ENCODE measurements around the gene ART5. TPM values are rescaled to one million over a fixed set of nuclear protein-coding genes. Genes with fewer than 3 reads are reported as not detected.

Gene ART5
- total RNA-seq, 4 donors from 2014 or later, result 0.64 TPM; not detected in 3

DNA sequence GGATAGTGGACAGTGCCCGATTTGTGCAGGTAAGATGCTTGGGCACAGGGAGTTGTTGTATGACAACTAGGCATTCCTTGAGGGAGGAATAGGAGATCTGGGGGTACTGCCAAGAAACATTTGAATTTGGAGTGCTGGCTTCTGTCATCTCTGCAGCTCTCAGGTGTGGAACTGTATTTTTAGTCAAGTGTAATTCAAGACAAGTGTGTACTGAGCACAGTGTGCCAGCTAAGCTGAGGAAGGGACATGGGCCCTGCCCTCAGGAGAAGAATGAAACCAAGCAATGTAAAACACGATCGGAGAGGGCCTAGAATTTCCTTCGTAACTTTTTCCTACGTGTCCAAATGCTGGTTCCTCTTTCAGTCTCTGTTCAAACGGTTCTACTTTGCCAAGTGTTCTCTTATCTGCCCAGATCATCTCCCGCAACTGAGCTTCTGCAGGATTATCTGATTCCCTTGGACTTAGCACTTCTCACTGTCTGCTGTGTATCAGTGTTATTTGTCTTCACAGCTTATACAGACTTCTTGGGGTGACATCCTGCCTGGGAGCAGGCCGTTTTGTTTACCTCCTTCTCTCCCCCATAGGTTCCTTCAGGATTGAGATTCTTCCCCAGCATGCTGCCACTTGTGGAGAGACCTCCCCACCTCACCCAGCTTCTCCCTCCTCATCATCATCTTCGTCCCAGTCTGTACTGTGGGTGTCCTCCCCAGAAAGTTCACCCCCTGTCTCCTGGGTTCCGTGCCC is 27.6 kb downstream of the ART5 start:
- 62 to 69% methylated on average over 4 to 10 of the region's 10 CpGs for WGBS, 2 donors (ENCODE audit: low coverage in 1 of 2)
- intact Hi-C loops (cut with DNase I; ENCODE audit: low total_unique reads) (no loop called here), in situ Hi-C loops (cut with MboI; ENCODE audit: low pct_ligation_motif_present in 1 of 4, low pct_unique_long_range_greater_than_20kb in 1 of 4, low sequenced_read_pairs in 3 of 4) (loop anchor here in 1 of 4 donors (25.0 kb wide), 1 partner anchor 152 kb away; no protein-coding TSS in a partner anchor)
- H3K27ac ChIP-seq, result no peak overlapping the region
- no peak for TF ChIP-seq POLR2A (IDR thresholded peaks at IDR 0.05)
- TF ChIP-seq EP300 (IDR thresholded peaks at IDR 0.05; ENCODE audit: low read depth), result no peak
- TF ChIP-seq, protein P1, sequence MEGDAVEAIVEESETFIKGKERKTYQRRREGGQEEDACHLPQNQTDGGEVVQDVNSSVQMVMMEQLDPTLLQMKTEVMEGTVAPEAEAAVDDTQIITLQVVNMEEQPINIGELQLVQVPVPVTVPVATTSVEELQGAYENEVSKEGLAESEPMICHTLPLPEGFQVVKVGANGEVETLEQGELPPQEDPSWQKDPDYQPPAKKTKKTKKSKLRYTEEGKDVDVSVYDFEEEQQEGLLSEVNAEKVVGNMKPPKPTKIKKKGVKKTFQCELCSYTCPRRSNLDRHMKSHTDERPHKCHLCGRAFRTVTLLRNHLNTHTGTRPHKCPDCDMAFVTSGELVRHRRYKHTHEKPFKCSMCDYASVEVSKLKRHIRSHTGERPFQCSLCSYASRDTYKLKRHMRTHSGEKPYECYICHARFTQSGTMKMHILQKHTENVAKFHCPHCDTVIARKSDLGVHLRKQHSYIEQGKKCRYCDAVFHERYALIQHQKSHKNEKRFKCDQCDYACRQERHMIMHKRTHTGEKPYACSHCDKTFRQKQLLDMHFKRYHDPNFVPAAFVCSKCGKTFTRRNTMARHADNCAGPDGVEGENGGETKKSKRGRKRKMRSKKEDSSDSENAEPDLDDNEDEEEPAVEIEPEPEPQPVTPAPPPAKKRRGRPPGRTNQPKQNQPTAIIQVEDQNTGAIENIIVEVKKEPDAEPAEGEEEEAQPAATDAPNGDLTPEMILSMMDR (IDR thresholded peaks at IDR 0.05), result no peak
- TF ChIP-seq POLR2AphosphoS5 (IDR thresholded peaks at IDR 0.05), result no peak
- H3K4me3 ChIP-seq, result no peak overlapping the region
- no peaks in the 10 kb centered on the region for H3K36me3 ChIP-seq
- H3K4me1 ChIP-seq, result no peaks in the 10 kb centered on the region
- no peaks in the 10 kb centered on the region for H3K27me3 ChIP-seq
- no peaks in the 10 kb centered on the region for H3K9me3 ChIP-seq
- DNase-seq, result no peak

DNA sequence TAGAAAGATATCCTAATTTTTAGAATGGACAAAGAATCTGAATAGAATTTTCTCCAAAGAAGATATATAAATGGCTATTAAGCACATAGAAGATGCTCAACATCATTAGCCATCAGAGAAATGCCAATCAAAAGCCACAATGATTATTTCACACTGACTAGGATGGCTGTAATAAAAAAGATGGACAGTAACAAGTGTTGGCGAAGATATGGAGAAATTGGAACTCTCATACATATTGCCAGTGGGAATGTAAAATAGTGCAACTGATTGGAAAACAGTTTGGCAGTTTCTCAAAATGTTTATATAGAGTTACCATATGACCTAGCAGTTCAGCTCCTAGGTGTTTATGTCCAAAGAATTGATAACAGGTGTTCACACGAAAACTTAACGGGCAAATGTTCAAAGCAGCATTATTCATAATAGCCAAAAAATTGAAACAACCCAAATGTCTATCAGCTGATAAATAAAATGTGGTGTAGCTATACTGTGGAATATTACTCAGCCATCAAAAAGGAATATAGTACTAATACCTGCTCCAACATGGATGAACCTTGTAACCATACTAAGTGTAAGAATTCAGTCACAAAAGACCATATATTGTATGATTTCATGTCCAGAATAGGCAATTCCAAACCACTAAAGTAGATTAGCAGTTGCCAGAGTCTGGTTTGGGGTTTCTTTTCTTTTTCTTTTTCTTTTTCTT is 29.7 kb downstream of the ART5 start:
- in situ Hi-C loops (cut with MboI; ENCODE audit: low pct_ligation_motif_present in 1 of 4, low pct_unique_long_range_greater_than_20kb in 1 of 4, low sequenced_read_pairs in 3 of 4) (loop anchor here in 1 of 4 donors (25.0 kb wide), 1 partner anchor 150 kb away; no protein-coding TSS in a partner anchor), intact Hi-C loops (cut with DNase I; ENCODE audit: low total_unique reads) (no loop called here)
- no peaks in the 10 kb centered on the region for H3K9me3 ChIP-seq
- no peaks in the 10 kb centered on the region for H3K27me3 ChIP-seq
- no peak overlapping the region for H3K27ac ChIP-seq
- TF ChIP-seq, protein P1 (IDR thresholded peaks at IDR 0.05), result no peak
- TF ChIP-seq EP300 (IDR thresholded peaks at IDR 0.05; ENCODE audit: low read depth) (no peak), POLR2AphosphoS5 (IDR thresholded peaks at IDR 0.05) (no peak), POLR2A (IDR thresholded peaks at IDR 0.05) (no peak)
- 79 to 100% methylated on average over 3 of the region's 3 CpGs for WGBS, 2 donors (ENCODE audit: low coverage in 1 of 2)
- no peak overlapping the region for H3K4me3 ChIP-seq
- no peaks in the 10 kb centered on the region for H3K4me1 ChIP-seq
- DNase-seq, result no peak
- no peaks in the 10 kb centered on the region for H3K36me3 ChIP-seq

DNA sequence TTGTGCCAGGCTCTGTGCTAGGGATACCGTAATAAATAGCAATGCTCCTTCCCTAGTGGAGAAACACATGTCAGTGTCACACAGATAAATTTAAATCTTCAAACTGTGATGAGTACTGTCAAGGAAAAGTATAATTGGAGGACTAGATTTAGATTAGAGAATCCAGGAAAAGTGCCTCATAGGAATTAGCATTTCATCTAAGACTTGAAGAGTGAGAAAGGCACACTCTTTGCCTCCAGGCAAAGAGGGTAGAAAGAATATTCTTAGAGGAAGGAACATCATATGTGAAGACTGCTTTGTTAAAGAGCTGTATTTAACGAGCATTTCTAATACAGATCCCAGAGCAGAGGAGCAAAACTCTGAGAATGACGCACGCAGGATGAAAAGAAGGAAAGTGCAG is 30.9 kb downstream of the ART5 start:
- in situ Hi-C loops (cut with MboI; ENCODE audit: low pct_ligation_motif_present in 1 of 4, low pct_unique_long_range_greater_than_20kb in 1 of 4, low sequenced_read_pairs in 3 of 4), result loop anchor here in 1 of 4 donors (25.0 kb wide), 1 partner anchor 149 kb away; no protein-coding TSS in a partner anchor
- no peaks in the 10 kb centered on the region for H3K36me3 ChIP-seq
- H3K4me3 ChIP-seq, result no peak overlapping the region
- no peaks in the 10 kb centered on the region for H3K9me3 ChIP-seq
- no peak for DNase-seq
- H3K27ac ChIP-seq, result no peak overlapping the region
- WGBS, 2 donors (ENCODE audit: low coverage in 1 of 2), result 87 to 94% methylated on average over 3 to 4 of the region's 4 CpGs
- intact Hi-C loops (cut with DNase I; ENCODE audit: low total_unique reads), result no loop called here
- H3K4me1 ChIP-seq, result no peaks in the 10 kb centered on the region
- TF ChIP-seq POLR2A (IDR thresholded peaks at IDR 0.05) (no peak), POLR2AphosphoS5 (IDR thresholded peaks at IDR 0.05) (no peak), EP300 (IDR thresholded peaks at IDR 0.05; ENCODE audit: low read depth) (no peak)
- TF ChIP-seq, protein P1 (IDR thresholded peaks at IDR 0.05), result no peak
- H3K27me3 ChIP-seq, result no peaks in the 10 kb centered on the region
